ENCODE data around the gene TECRL.

GRCh38 chr4:64368741-64369140 lies 40.5 kb downstream of the TECRL start:
- TF ChIP-seq CTCF (IDR thresholded peaks at IDR 0.05; ENCODE audit: poor library complexity) (no peak), EZH2 (IDR thresholded peaks at IDR 0.05; ENCODE audit: borderline replicate concordance) (no peak)

Data from hepatocyte (in vitro differentiated cells).